Measurements from ENCODE around the gene ITGB1BP1.
A peak's percentile ranks its signal among the peaks of the same experiment; 100 is the strongest.

ITGB1BP1 gene

DNA sequence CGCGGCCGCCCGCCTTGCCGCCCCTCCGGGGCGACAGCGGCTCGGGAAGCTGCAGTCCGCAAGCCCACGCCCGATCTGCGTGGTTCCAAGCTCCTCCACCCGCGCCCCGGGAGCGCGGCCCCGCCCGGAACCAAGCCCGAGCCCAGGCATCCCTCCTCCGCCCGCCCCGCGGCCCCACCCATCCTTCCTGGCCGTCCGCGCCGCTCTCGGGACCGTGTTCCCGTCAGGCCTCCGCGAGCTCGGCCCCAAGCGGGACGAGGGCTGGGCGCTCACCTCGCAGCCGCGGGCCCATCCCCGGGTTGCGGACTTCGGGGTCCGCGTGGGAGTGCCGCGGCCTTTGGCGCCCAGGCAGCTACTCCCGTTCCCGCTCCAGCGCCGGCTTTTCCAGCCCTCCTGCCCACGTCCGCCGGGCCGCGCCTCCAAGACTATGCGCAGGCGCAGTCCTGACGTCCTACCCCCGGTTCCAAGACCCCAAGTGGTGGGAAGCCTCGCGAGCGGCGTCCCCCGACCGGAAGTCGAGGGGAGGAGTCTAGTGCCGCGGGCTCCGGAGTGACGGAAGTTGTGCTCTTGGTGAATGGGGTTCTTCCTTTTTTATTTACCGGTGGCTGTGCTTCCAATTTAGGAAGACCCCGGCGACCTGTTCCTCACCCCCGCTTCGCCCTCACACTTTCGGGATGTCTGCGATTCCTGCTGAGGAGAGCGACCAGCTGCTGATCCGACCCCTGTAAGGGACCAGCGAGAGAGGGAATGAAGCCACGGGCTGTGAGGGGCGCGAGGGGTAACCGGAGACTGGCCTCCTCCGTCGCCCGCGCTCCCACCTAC is at the start of gene ITGB1BP1, which contains the start of gene CPSF3:
Gene ITGB1BP1 (minus strand): TSS at position 429 of the 822 bp plus-strand sequence. CDS start 4,831 bp downstream, outside the sequence.
Gene CPSF3 (plus strand): TSS at position 555 of the 822 bp plus-strand sequence. CDS start 120 bp downstream, at position 675.
- peak; percentile 96 to 97 for DNase-seq

DNA sequence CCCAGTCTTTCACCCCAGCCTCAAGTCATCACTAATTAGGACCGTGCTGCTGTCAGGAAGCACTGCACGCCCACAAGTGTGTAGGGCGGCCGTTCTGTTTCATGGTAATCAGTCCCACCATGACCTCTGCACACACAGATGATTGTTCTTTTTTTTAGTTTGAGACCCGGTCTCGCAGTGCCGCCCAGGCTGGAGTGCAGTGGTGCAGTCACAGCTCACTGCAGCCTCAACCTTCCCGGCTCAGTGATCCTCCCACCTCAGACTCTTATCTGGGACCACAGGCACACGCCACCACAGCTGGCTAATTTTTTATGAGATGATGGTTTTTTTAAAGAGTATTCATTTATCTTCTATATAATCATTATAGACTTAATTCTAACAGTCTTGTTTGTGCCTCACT is 49.2 kb upstream of the ITGB1BP1 start:
- no peak for DNase-seq

- DNase-seq = no peak
These were observed 47.9 kb upstream of the ITGB1BP1 start for GRCh38 chr2:9471206-9471605.

- DNase-seq = no peak
These were observed 44.4 kb upstream of the ITGB1BP1 start for GRCh38 chr2:9467687-9468086.

GRCh38 chr2:9466147-9466683 is 42.9 kb upstream of the ITGB1BP1 start:
- no peak for DNase-seq

GRCh38 chr2:9465170-9465569 is 41.8 kb upstream of the ITGB1BP1 start:
- DNase-seq = no peak

DNA sequence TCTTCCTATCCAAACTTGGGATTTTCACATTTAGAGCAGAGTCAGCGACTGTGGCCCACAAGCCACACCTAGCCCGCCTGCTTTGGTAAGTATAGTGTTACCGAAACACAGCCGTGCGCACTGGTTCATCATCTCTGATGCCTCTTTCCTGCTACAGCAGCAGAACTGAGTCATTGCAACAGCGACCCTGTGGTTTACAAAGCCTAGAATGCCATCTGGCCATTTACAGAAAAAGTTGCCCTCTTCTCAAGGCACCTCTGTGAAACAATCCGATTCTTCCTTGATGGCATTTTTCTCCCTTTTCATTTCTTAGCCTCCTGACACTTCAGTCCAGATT is 40.3 kb upstream of the ITGB1BP1 start:
- no peak for DNase-seq

- DNase-seq = no peak
These were observed 39.8 kb upstream of the ITGB1BP1 start for GRCh38 chr2:9462886-9463697.

GRCh38 chr2:9462313-9462712 is 39.0 kb upstream of the ITGB1BP1 start:
- no peak for DNase-seq

GRCh38 chr2:9461079-9461478 is 37.8 kb upstream of the ITGB1BP1 start:
- DNase-seq = no peak

- no peak for DNase-seq
These were observed 37.2 kb upstream of the ITGB1BP1 start for GRCh38 chr2:9460441-9461017.

- no peak for DNase-seq
These were observed 27.9 kb upstream of the ITGB1BP1 start for GRCh38 chr2:9451231-9451630.

DNA sequence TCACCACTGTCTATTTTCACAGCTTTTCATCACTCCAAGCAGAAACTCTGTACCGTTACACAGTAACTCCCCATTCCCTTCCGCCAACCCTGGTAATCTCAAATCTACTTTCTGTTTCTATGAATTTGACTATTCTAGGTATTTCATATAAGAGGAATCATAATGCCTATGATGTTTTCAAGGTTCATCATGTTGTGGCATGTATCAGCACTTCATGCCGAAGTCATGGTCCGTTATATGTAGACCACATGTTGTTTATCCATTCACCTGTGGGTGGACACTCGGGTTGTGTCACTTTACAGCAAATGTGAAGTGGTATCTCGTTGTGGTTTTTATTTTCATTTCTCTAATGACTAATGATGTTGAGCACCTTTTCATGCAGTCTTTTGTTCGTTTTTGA is 21.8 kb upstream of the ITGB1BP1 start:
- DNase-seq = no peak

DNA sequence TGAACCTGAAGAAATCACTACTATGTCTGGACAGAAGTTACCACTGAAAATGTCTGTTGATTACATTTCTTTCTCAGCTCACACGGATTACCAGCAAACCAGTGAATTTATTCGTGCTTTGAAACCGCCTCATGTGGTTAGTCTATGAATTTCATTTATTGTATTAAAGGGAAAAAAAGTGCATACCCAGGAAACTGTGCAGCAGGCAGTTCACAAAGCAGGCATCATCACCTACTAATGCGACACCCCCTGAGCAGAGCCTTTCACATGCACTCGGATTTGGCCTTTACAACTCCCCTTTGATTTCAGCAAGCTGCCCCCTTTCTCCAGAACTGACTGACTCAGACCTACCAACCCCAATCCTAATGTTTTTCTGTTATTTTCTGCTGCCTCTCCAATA is 20.2 kb upstream of the ITGB1BP1 start:
- DNase-seq = no peak

GRCh38 chr2:9441556-9441955 is 18.2 kb upstream of the ITGB1BP1 start:
- DNase-seq = no peak

DNA sequence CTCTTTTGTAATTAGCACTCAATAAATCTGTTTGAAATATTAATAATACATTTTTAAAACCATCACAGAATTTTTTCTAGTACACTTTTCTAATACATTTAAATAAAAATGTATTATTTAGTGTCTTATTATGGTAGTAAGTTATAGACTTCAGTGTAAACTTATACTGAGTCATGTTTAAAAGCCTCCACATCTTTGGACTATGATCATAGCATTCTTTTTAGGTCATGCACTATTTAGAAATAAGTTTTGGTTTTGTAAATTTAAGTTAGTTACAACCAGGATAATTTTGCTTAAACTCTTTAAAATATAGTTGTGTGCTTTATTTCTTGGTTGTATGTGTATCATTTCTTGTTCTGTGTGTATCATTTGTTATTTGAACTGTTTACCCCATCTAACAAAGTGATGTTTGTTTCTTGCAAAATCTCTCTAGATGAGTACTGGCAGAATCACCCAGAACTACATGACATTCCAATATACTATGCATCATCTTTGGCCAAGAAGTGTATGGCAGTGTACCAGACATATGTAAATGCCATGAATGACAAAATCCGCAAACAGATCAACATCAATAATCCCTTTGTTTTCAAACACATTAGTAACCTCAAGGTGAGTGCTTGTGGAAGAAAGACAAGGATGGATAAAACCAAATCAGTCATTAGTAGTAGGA is 16.9 kb upstream of the ITGB1BP1 start:
- no peak for DNase-seq

- no peak for DNase-seq
These were observed 16.2 kb upstream of the ITGB1BP1 start for GRCh38 chr2:9439536-9439935.

DNA sequence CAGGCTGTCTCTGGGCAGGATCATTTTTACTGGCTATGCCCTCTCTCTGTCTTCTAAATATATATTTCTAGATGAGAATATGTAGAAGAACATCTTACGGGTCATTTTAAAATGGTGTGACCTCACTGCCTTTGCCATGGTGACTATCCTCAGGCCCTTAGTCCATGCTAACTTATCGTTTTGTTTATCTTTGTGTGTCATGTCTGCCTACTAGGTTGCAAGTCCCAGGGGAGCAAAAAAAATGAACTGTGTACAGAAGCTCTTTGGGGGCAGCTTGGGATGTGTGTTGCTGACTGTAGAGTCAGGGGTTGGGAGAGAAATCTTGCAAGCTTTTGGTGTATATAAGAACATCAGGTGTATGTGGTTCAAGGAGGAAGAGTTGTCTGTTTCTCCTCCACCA is 11.2 kb upstream of the ITGB1BP1 start:
- no peak for DNase-seq

DNA sequence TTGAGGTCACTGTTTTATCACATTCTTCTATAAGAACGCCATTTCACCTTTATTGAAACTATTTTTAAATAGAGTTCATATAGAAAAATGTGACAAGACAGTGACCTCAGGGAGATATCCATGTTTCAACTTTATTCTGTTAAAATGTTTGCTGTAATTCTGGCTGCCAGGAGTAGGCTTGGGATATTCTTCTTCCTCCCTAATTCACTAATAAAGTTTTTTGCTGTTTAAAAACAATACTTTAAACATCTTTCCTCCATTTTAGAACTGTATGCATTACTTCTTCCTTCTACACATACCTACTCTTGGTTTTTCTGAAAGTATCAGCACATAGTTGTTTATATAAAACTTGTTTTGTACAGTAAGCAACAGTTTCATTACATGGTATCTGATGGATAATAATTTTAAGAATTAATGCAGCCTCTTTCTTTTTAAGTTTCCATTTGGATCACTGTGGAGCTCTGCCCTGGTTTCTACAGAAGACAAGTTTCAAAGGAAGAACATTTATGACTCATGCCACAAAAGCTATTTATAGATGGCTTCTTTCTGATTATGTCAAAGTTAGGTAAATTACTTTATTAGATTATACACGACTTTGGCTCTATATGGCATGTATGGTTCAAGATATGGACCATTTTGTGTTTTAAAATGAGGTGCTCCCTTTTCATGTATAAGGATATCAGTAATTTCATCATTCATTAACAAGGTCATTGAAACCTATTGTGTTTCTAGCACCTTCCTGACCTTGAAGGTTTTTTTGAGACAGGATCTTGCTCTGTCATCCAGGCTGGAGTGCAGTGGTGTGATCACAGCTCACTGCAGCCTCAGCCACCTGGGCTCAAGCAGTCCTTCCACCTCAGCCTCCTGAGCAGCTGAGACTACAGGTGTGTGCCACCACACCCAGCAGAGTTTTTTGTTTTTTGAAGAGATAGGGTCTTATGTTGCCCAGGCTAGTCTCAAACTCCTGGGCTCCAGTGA is 7.3 kb upstream of the ITGB1BP1 start:
- no peak for DNase-seq

DNA sequence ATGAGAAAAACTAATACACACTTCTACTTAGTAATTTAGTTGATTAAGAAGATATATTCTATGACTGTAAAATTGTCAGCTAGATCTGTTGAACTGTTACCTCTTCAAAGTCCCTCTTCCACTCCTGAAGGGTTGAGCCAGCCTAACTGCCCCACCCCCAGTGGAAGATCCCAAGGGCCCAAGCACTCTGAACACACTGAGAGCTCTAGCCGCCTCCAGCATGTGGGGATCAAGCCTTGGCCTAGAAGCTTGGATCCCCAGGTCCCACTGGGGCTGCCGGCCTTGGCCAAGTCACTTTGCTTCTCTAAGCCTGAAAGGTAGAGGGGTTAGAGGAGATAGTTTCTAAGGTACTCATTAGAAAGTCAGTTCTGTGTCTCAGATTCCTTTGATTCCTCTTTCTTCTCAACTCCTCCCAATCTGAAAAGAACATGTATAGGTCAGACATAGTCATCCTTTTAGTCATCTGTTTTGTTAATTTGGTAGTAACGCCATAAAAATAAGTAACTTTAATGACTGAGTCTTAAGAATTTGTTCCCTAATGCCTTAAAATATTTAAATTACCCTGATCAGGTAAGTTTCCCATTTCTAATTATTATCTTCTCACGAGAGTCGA is 5.7 kb upstream of the ITGB1BP1 start:
- DNase-seq = no peak
